Neural progenitor cell (in vitro differentiated cells): ENCODE results near the gene C9orf153.

Experiments
- CTCF ChIP-seq: fragments of 200-600 bp; sonication (generic); IDR thresholded peaks from 2 replicates; pipeline ENCODE4 v1.5.1; 2017; ENCODE audit warnings: antibody characterized with exemption, mild to moderate bottlenecking
- EZH2 ChIP-seq: fragments of 200-600 bp; sonication (generic); IDR thresholded peaks from 2 replicates; pipeline ENCODE4 v1.6.1; 2017; ENCODE audit warnings: antibody characterized with exemption, mild to moderate bottlenecking, moderate library complexity
- EZH2phosphoT487 ChIP-seq: fragments of 200-600 bp; sonication (generic); IDR thresholded peaks from 2 replicates; pipeline ENCODE4 v1.6.1; 2017; ENCODE audit warnings: antibody characterized with exemption

- TF ChIP-seq CTCF (no peak), EZH2 (no peak), EZH2phosphoT487 (no peak)
These were observed 22.9 kb upstream of the C9orf153 start, which contains the start of gene ISCA1 for GRCh38 chr9:86282077-86282978.
